Brain microvascular endothelial cell (primary cell): ENCODE data around the gene KLHL29.

Experiments
- DNase-seq: peaks from one replicate; pipeline ENCODE4 v3.0.0-alpha.2; 2020
- H3K27ac ChIP-seq: fragments of 250-450 bp; sonication (Bioruptor Pico); 2 replicates; pipeline ENCODE4 v1.5.1; 2020; ENCODE audit warnings: mild to moderate bottlenecking, moderate library complexity
- H3K27me3 ChIP-seq: fragments of 250-450 bp; sonication (Bioruptor Pico); replicated peaks from 2 replicates; pipeline ENCODE4 v1.5.1; 2020; ENCODE audit warnings: mild to moderate bottlenecking
- H3K36me3 ChIP-seq: fragments of 250-450 bp; sonication (Bioruptor Pico); replicated peaks from 2 replicates; pipeline ENCODE4 v1.5.1; 2020; ENCODE audit warnings: mild to moderate bottlenecking
- H3K4me3 ChIP-seq: 2 replicates; pipeline ENCODE4 v1.5.1; 2011; ENCODE audit warnings: low read depth, mild to moderate bottlenecking, control low read depth, low read length, moderate library complexity
- in situ Hi-C: cut with HindIII; loops from 2 replicates; pipeline ENCODE4 v1.10.0; 2017; ENCODE audit warnings: low sequenced_read_pairs, low pct_ligation_motif_present
- TF ChIP-seq, protein P1 (sequence below): IDR thresholded peaks from 2 replicates; pipeline ENCODE4 v1.5.1; 2011; ENCODE audit warnings: low read depth, mild to moderate bottlenecking, moderate library complexity, low read length, control low read depth, inconsistent platforms; ENCODE audit errors: missing control alignments

KLHL29 gene

DNA sequence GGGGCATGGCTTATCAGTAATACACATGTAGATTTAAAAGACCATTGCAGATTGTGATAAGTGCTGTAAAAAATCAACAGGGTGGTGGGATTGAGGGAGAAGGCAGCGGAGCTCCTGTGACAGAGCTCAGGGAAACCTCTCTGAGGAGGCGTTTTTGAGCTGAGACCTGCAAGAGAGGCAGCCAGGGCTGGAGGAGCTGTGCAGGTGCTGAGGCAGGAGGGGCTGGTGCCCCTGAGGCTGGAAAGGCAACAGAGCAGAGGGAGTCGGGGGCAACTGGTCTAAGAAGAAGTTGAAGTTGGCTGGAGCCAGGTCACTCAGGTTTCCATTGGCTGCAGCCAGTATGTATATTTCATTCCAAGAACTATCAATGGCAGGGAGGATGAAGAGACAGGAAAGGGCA, 47.6 kb downstream of the KLHL29 start:
- H3K36me3 ChIP-seq = no peaks in the 10 kb centered on the region
- no peak for DNase-seq
- no peak overlapping the region for H3K27ac ChIP-seq
- in situ Hi-C loops = no loop called here
- no peak overlapping the region for H3K4me3 ChIP-seq
- no peaks in the 10 kb centered on the region for H3K27me3 ChIP-seq
- TF ChIP-seq, protein P1, sequence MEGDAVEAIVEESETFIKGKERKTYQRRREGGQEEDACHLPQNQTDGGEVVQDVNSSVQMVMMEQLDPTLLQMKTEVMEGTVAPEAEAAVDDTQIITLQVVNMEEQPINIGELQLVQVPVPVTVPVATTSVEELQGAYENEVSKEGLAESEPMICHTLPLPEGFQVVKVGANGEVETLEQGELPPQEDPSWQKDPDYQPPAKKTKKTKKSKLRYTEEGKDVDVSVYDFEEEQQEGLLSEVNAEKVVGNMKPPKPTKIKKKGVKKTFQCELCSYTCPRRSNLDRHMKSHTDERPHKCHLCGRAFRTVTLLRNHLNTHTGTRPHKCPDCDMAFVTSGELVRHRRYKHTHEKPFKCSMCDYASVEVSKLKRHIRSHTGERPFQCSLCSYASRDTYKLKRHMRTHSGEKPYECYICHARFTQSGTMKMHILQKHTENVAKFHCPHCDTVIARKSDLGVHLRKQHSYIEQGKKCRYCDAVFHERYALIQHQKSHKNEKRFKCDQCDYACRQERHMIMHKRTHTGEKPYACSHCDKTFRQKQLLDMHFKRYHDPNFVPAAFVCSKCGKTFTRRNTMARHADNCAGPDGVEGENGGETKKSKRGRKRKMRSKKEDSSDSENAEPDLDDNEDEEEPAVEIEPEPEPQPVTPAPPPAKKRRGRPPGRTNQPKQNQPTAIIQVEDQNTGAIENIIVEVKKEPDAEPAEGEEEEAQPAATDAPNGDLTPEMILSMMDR = no peak

DNA sequence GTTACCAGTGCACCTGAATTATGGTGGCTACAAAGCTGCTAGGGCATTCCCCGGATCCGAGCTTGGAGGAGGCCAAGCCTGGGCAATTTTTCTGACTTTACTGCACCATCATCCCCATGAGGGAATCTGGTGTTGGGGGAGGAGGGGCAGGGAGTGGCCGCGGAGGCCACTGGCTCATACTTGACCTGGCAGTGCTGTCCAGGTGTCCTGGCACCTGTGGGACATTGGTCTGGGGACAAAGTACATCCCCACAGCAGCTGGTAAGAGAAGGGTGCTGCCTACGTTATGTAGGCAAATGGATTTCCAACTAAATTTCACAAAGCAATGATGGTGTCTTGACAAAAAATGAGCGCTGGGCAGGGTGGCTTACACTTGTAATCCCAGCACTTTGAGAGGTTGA, 48.3 kb downstream of the KLHL29 start:
- Histone ChIP-seq H3K4me3 (no peak overlapping the region), H3K36me3 (no peaks in the 10 kb centered on the region), H3K27me3 (no peaks in the 10 kb centered on the region), H3K27ac (no peak overlapping the region)
- TF ChIP-seq, protein P1 = no peak
- in situ Hi-C loops = no loop called here
- DNase-seq = no peak

DNA sequence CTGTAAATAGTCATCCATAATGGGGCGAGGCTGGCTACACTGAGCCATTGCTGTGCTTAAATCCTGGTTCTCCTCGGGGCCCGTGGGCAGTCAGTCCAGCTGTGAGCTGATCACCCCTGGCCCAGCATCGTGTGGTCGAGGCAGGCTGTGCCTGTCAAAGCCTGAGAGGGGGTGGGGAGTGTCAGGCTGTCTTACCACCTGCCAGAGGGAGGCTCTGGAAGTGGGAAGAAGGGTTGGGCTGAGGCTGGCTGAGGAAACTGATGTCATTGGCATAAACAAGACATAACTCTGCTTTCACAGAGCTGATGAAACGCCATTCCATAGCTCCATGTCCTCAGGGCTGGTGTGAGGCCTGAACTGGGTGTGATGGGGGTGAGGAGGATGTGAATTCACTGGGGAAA, 49.7 kb downstream of the KLHL29 start:
- H3K27ac ChIP-seq = no peak overlapping the region
- in situ Hi-C loops = no loop called here
- no peak for DNase-seq

DNA sequence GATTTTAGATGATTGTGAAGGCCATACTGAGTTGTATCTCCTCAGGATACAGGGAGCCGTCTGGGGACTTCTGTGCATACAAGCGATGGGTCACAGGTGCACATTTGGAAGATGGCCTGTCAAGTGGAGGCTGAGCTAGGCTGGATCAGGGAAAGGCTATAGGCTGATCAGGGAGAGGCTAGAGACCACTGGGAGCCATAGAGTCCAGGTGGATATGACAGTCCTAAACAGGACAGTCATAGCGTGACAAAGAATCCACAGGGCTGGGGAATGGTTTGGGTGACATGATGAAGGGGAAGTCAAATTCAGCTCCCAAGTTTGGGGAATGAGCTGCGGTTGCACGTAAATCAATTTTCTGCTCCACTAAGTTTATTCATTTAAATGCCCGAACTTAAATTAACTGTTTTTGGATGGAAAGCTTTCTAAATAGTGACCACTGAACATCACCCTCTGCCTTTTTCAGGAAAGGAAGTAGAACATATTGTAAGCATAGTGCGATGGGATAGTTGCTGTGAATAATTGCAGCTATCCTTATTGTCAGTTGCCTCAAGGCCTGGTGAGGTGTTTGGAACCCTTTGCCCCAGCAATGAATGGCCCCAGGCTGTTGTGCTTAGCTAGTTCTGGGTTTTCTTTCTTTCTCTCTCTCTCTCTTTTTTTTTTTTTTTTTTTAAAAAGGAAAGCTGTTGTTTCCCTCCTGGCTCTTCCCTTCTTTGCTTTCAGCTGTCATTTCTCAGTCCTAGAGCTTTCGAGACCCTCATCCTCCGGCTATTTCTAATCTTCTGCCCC, 50.5 kb downstream of the KLHL29 start:
- H3K4me3 ChIP-seq = no peak overlapping the region
- H3K36me3 ChIP-seq = no peaks in the 10 kb centered on the region
- no peak overlapping the region for H3K27ac ChIP-seq
- in situ Hi-C loops = no loop called here
- H3K27me3 ChIP-seq = no peaks in the 10 kb centered on the region
- TF ChIP-seq, protein P1 = no peak
- DNase-seq = no peak

More for the DNA sequence above, 49.7 kb downstream of the KLHL29 start:
- Histone ChIP-seq H3K4me3 (no peak overlapping the region), H3K27me3 (no peaks in the 10 kb centered on the region), H3K36me3 (no peaks in the 10 kb centered on the region)
- TF ChIP-seq, protein P1 = no peak

DNA sequence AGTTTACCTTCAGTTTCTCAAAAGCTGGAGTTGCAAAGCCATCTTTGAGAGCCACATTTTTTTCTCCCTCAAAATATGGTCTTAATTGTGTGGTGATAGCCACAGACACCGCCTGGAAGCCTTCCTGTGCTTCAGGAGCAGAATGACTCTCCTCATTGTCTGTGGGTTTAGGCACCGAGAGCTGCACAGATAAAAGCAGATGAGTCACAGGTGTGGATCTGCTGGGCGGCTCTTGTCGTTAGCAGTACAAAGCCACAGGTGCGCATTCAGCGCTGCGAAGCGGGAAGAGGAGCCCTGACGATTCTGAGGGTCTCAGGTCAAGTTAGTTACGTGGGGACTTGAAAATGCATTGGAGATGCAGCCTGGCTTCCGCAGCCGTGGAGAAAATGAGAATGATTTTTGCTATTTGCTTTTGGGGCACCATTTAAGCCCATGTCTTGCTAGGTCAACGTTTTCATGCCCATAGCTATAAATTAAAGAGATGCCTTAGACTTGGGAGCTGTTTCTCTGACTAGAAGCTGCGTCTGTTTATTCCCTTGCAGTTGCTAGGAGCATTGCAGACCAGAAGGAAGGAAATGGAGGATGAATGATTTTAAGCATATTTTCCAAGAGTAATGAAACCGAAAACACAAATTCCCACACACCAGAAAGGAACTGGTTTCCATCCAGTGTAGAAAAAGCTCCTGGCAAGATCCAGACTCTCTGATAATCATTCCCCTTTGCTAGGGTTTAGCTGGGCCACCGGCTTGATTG, 51.5 kb downstream of the KLHL29 start:
- in situ Hi-C loops = no loop called here
- Histone ChIP-seq H3K4me3 (no peak overlapping the region), H3K27me3 (no peaks in the 10 kb centered on the region), H3K36me3 (no peaks in the 10 kb centered on the region), H3K27ac (no peak overlapping the region)
- TF ChIP-seq, protein P1 = no peak
- no peak for DNase-seq

DNA sequence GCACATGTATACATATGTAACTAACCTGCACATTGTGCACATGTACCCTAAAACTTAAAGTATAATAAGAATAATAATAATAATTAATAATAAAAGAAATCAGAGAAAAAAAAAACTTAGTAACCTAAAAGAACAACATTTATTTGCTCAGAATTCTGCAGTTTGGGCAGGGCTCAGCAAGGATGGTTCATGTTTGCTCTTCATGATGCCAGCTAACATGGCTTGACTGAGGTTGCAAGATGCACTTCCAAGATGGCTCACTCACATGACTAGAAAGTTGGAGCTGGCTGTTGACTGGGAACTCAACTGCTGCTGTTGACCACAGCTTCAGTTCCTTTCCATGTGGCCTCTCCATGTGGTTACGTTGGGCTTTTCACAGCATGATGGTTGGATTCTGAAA, 56.4 kb downstream of the KLHL29 start:
- in situ Hi-C loops = no loop called here

More for the DNA sequence above, 56.4 kb downstream of the KLHL29 start:
- no peak for DNase-seq
- no peaks in the 10 kb centered on the region for H3K36me3 ChIP-seq
- H3K4me3 ChIP-seq = no peak overlapping the region
- no peak overlapping the region for H3K27ac ChIP-seq
- TF ChIP-seq, protein P1 = no peak
- H3K27me3 ChIP-seq = no peaks in the 10 kb centered on the region
